Measurements from ENCODE around the gene MXI1. TPM values are rescaled to one million over a fixed set of nuclear protein-coding genes. Genes with fewer than 3 reads are reported as not detected.

MXI1 gene
- total RNA-seq, 1 experiment from 2014 or later = 16.6 TPM

- POLR2A ChIA-PET = interaction anchor here (0.6 to 4.3 kb wide), 13 partner anchors 13 to 381 kb away, joined by 3 to 101 read pairs (median 6); partner anchors contain the start of genes ADD3 and SMNDC1
- TF ChIP-seq, protein P1, sequence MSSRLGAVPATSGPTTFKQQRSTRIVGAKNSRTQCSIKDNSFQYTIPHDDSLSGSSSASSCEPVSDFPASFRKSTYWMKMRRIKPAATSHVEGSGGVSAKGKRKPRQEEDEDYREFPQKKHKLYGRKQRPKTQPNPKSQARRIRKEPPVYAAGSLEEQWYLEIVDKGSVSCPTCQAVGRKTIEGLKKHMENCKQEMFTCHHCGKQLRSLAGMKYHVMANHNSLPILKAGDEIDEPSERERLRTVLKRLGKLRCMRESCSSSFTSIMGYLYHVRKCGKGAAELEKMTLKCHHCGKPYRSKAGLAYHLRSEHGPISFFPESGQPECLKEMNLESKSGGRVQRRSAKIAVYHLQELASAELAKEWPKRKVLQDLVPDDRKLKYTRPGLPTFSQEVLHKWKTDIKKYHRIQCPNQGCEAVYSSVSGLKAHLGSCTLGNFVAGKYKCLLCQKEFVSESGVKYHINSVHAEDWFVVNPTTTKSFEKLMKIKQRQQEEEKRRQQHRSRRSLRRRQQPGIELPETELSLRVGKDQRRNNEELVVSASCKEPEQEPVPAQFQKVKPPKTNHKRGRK (CRISPR knock-in tag; IDR thresholded peaks at IDR 0.05; ENCODE audit: borderline replicate concordance) = no peak
- TF ChIP-seq, protein P2, sequence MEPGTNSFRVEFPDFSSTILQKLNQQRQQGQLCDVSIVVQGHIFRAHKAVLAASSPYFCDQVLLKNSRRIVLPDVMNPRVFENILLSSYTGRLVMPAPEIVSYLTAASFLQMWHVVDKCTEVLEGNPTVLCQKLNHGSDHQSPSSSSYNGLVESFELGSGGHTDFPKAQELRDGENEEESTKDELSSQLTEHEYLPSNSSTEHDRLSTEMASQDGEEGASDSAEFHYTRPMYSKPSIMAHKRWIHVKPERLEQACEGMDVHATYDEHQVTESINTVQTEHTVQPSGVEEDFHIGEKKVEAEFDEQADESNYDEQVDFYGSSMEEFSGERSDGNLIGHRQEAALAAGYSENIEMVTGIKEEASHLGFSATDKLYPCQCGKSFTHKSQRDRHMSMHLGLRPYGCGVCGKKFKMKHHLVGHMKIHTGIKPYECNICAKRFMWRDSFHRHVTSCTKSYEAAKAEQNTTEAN (CRISPR knock-in tag; IDR thresholded peaks at IDR 0.05) = no peak
- TF ChIP-seq, protein P3, sequence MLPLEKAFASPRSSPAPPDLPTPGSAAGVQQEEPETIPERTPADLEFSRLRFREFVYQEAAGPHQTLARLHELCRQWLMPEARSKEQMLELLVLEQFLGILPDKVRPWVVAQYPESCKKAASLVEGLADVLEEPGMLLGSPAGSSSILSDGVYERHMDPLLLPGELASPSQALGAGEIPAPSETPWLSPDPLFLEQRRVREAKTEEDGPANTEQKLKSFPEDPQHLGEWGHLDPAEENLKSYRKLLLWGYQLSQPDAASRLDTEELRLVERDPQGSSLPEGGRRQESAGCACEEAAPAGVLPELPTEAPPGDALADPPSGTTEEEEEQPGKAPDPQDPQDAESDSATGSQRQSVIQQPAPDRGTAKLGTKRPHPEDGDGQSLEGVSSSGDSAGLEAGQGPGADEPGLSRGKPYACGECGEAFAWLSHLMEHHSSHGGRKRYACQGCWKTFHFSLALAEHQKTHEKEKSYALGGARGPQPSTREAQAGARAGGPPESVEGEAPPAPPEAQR (CRISPR knock-in tag; IDR thresholded peaks at IDR 0.05) = no peak
- TF ChIP-seq, protein P4, sequence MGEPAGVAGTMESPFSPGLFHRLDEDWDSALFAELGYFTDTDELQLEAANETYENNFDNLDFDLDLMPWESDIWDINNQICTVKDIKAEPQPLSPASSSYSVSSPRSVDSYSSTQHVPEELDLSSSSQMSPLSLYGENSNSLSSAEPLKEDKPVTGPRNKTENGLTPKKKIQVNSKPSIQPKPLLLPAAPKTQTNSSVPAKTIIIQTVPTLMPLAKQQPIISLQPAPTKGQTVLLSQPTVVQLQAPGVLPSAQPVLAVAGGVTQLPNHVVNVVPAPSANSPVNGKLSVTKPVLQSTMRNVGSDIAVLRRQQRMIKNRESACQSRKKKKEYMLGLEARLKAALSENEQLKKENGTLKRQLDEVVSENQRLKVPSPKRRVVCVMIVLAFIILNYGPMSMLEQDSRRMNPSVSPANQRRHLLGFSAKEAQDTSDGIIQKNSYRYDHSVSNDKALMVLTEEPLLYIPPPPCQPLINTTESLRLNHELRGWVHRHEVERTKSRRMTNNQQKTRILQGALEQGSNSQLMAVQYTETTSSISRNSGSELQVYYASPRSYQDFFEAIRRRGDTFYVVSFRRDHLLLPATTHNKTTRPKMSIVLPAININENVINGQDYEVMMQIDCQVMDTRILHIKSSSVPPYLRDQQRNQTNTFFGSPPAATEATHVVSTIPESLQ (CRISPR knock-in tag; IDR thresholded peaks at IDR 0.05) = no peak
- TF ChIP-seq ZNF219 (CRISPR knock-in tag; IDR thresholded peaks at IDR 0.05; ENCODE audit: borderline replicate concordance) (no peak), NFATC4 (CRISPR knock-in tag; IDR thresholded peaks at IDR 0.05) (no peak), FOXP1 (CRISPR knock-in tag; IDR thresholded peaks at IDR 0.05; ENCODE audit: borderline replicate concordance) (no peak), PRRX2 (CRISPR knock-in tag; IDR thresholded peaks at IDR 0.05) (no peak), NR3C1 (CRISPR knock-in tag; conservative IDR thresholded peaks at IDR 0.05; ENCODE audit: low read depth) (no peak), CBFB (CRISPR knock-in tag; IDR thresholded peaks at IDR 0.05; ENCODE audit: low read depth) (no peak), ATF1 (CRISPR knock-in tag; IDR thresholded peaks at IDR 0.05) (no peak), ZNF671 (CRISPR knock-in tag; IDR thresholded peaks at IDR 0.05) (no peak), TEAD4 (CRISPR knock-in tag; IDR thresholded peaks at IDR 0.05) (no peak)
- TF ChIP-seq, protein P5, sequence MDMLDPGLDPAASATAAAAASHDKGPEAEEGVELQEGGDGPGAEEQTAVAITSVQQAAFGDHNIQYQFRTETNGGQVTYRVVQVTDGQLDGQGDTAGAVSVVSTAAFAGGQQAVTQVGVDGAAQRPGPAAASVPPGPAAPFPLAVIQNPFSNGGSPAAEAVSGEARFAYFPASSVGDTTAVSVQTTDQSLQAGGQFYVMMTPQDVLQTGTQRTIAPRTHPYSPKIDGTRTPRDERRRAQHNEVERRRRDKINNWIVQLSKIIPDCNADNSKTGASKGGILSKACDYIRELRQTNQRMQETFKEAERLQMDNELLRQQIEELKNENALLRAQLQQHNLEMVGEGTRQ (CRISPR knock-in tag; IDR thresholded peaks at IDR 0.05) = no peak
- TF ChIP-seq, protein P6, sequence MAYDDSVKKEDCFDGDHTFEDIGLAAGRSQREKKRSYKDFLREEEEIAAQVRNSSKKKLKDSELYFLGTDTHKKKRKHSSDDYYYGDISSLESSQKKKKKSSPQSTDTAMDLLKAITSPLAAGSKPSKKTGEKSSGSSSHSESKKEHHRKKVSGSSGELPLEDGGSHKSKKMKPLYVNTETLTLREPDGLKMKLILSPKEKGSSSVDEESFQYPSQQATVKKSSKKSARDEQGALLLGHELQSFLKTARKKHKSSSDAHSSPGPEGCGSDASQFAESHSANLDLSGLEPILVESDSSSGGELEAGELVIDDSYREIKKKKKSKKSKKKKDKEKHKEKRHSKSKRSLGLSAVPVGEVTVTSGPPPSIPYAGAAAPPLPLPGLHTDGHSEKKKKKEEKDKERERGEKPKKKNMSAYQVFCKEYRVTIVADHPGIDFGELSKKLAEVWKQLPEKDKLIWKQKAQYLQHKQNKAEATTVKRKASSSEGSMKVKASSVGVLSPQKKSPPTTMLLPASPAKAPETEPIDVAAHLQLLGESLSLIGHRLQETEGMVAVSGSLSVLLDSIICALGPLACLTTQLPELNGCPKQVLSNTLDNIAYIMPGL (CRISPR knock-in tag; IDR thresholded peaks at IDR 0.05) = no peak
- TF ChIP-seq, protein P7, sequence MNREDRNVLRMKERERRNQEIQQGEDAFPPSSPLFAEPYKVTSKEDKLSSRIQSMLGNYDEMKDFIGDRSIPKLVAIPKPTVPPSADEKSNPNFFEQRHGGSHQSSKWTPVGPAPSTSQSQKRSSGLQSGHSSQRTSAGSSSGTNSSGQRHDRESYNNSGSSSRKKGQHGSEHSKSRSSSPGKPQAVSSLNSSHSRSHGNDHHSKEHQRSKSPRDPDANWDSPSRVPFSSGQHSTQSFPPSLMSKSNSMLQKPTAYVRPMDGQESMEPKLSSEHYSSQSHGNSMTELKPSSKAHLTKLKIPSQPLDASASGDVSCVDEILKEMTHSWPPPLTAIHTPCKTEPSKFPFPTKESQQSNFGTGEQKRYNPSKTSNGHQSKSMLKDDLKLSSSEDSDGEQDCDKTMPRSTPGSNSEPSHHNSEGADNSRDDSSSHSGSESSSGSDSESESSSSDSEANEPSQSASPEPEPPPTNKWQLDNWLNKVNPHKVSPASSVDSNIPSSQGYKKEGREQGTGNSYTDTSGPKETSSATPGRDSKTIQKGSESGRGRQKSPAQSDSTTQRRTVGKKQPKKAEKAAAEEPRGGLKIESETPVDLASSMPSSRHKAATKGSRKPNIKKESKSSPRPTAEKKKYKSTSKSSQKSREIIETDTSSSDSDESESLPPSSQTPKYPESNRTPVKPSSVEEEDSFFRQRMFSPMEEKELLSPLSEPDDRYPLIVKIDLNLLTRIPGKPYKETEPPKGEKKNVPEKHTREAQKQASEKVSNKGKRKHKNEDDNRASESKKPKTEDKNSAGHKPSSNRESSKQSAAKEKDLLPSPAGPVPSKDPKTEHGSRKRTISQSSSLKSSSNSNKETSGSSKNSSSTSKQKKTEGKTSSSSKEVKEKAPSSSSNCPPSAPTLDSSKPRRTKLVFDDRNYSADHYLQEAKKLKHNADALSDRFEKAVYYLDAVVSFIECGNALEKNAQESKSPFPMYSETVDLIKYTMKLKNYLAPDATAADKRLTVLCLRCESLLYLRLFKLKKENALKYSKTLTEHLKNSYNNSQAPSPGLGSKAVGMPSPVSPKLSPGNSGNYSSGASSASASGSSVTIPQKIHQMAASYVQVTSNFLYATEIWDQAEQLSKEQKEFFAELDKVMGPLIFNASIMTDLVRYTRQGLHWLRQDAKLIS (CRISPR knock-in tag; IDR thresholded peaks at IDR 0.05; ENCODE audit: borderline replicate concordance) = no peak
- TF ChIP-seq, protein P8, sequence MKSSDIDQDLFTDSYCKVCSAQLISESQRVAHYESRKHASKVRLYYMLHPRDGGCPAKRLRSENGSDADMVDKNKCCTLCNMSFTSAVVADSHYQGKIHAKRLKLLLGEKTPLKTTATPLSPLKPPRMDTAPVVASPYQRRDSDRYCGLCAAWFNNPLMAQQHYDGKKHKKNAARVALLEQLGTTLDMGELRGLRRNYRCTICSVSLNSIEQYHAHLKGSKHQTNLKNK (CRISPR knock-in tag; IDR thresholded peaks at IDR 0.05) = no peak
- TF ChIP-seq, protein P9, sequence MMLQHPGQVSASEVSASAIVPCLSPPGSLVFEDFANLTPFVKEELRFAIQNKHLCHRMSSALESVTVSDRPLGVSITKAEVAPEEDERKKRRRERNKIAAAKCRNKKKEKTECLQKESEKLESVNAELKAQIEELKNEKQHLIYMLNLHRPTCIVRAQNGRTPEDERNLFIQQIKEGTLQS (CRISPR knock-in tag; conservative IDR thresholded peaks at IDR 0.05) = no peak
- TF ChIP-seq, protein P10, sequence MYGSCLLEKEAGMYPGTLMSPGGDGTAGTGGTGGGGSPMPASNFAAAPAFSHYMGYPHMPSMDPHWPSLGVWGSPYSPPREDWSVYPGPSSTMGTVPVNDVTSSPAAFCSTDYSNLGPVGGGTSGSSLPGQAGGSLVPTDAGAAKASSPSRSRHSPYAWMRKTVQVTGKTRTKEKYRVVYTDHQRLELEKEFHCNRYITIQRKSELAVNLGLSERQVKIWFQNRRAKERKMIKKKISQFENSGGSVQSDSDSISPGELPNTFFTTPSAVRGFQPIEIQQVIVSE (CRISPR knock-in tag; IDR thresholded peaks at IDR 0.05; ENCODE audit: borderline replicate concordance) = no peak
- TF ChIP-seq, protein P11, sequence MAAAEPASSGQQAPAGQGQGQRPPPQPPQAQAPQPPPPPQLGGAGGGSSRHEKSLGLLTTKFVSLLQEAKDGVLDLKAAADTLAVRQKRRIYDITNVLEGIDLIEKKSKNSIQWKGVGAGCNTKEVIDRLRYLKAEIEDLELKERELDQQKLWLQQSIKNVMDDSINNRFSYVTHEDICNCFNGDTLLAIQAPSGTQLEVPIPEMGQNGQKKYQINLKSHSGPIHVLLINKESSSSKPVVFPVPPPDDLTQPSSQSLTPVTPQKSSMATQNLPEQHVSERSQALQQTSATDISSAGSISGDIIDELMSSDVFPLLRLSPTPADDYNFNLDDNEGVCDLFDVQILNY (CRISPR knock-in tag; IDR thresholded peaks at IDR 0.05) = no peak
- H3K27ac Mint-ChIP-seq = peak overlapping the region; percentile 89
- CTCF ChIA-PET = interaction anchor here (0.6 to 2.7 kb wide), 11 partner anchors 9 to 327 kb away, joined by 3 to 26 read pairs (median 6); no protein-coding TSS in a partner anchor
- peaks cover 39% of the 10 kb centered on the region for H3K4me1 Mint-ChIP-seq
- peak overlapping the region; percentile 81 for H3K4me3 Mint-ChIP-seq
- no peak for DNase-seq (ENCODE audit: low spot score)
- no peaks in the 10 kb centered on the region for H3K9me3 Mint-ChIP-seq
- ATAC-seq = no peak
- no peaks in the 10 kb centered on the region for H3K36me3 Mint-ChIP-seq
- H3K27me3 Mint-ChIP-seq (ENCODE audit: low read depth) = peaks cover 65% of the 10 kb centered on the region
Measured at GRCh38 chr10:110211465-110211843, 4.0 kb downstream of the MXI1 start.

All from WTC11 (cell line).